GM18868 (cell line): ENCODE data around the gene SLC9A6.
"Not testable (repeated sequence)": the region's sequence is repeated elsewhere in the genome, so short reads cannot be mapped to it uniquely, and the experiment has no call there.

Experiments used
- ATAC-seq: cut with Tn5 transposase; IDR thresholded peaks from one replicate; pipeline ENCODE4 v1.9.1; 2021; ENCODE audit warnings: mild to moderate bottlenecking, moderate library complexity; ENCODE audit not compliant: unreplicated experiment

SLC9A6 gene

DNA sequence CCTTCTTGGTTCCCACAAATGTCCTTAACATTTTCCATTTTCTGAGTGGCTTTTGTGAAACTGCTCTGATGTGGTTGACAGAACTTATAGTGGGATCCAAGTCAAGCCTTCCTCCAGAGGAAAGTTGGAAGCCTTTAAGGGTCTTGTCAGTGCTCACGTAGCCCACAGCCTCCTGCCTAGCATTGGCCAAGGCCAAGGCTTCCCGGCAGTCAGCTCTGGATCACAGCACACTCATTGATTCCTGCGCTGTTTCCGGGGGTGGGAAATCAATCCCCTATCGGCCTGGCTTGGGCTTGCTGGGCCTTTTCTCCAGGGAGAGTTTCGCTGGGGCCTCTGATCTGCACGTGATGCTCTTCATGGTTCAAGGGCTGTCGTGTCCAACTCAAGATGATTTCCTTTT, 76.1 kb downstream of the SLC9A6 start:
- ATAC-seq = no peak

DNA sequence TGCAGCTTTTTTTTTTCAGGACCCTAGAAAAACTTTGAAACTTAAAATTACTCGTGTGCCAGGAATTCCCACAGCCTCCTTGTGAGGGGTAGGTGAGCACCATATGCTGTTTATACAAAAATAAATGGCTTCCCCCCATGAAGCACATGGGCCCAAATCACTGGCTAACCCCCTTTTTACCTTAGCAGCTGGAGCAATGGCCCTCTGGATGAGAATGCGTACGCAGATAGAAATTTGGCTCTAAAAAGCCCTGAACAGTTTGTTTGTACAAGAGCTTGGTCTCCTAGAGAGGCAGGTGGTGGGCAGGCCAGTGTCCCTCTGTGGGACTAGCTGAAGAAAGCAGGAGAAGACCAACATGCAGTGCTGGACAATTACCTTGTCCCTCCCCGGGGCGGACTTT, 76.5 kb downstream of the SLC9A6 start:
- no peak for ATAC-seq

DNA sequence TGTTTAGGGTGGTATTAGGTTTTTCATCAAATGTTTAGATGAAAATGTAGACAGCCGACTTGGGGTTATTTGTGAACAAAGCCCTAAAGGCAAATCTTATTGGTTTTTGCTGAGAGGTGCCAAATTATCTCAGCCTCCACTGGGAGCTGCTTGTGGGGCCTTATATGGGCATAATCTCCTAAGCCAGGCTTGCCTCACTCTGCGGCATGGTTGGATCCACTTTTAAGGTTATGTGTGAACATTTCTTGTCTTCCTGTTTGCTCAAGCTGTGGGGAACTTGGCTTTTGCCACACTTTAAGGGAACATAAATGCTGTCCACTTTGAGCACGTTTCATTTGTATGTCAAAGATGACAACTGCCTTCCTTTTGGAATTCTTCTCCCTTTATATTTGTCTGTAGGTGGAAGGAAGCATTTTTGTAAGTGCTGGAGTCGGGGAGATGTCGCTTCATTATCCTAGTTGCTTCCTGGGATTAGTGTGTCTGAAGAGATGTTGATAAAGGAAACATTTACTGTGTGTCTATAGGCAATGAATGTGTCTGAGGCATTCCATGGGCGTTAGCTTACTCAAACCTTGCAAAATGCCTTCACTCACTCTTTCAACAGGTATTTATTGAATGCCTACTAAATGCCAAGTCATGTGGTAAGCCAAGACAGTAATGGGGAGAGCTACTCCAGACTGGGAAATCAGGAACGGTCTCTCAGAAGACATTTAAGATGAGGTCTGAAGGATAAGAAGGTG, 78.3 kb downstream of the SLC9A6 start:
- no peak for ATAC-seq

DNA sequence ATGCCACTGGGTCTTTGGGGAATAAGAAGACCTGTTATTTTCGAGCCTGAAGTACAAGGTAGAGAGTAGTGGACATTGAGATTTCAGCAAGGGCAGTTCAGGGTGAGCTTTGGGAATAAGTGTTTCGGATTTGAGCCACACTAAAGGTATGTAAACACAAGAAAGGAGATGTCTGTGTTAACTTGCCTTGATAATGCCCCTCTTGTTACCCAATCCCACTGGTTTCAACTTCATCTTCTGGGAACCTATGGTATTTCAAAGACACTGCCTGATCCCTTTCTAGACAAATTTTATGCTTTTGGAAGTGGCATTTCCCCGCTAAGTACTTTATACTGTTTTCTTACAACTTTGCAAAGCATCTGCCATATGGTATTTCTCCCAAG, 79.4 kb downstream of the SLC9A6 start:
- no peak for ATAC-seq

DNA sequence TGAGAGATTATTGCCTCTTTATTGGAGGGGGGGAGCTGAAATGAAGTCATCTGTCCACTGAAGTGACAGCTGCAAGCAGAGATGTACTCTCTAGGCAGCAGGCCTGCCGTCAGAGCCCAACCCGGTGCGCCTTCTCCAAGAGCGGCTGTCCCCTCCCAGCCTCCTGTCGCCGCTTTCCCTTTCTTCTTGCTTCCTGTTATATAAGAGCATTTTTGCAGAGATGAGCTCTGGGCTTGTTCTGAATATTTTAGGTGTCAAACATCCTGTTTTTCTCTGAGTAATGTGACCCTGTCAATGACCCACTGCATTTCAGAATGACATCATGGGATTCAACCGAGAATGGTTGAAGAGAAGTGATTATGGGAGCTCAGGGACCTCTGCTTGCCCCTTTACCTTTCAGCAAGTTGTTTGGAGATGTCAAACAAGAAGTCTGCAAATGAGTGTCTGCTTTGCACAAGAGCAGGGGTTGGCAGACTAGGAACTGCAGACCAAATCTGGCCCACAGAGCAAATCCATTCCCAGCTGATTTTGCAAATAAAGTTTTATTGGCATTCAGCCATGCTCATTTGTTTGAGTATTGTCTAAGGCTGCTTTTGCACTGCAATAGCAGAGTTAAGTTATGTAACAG, 79.9 kb downstream of the SLC9A6 start:
- ATAC-seq = no peak

DNA sequence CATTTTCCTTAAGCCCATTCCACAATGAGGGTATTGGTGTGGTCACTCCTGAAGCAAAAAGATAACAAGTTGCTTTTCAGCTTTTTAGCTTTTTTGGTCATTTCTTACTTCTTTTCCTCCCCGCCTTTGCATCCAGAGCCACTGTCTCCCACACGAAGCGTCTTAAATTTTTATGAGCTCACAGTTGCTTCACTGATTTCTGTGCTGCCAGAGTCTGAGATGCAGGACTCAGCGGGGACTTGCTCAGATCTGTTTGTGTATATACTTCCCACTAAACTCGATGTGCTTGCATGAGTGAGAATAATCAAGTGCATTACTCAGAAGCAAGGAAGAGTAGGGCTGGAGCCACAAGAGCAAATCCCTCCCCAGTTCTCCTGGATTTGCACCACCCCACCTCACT, 81.9 kb downstream of the SLC9A6 start:
- no peak for ATAC-seq

DNA sequence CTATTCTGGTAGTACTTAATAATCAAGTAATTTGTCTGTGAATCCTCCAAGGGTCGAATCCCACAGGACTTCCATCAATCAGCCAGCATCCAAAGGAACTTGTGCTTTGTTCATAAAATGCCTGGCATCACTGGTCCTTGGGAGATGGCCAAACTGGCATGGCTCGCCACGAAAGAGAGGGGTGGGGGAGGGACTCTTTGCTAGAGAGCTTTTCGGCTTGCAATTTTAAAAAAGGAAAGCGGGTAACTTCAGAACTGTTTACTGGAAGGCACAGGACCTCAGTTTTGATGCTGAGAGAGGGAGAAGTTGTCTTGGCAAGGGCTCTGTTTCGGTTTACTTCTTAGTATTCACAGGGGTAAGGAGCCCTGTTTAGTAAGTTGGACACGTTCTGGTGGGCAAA, 82.7 kb downstream of the SLC9A6 start:
- ATAC-seq = no peak

DNA sequence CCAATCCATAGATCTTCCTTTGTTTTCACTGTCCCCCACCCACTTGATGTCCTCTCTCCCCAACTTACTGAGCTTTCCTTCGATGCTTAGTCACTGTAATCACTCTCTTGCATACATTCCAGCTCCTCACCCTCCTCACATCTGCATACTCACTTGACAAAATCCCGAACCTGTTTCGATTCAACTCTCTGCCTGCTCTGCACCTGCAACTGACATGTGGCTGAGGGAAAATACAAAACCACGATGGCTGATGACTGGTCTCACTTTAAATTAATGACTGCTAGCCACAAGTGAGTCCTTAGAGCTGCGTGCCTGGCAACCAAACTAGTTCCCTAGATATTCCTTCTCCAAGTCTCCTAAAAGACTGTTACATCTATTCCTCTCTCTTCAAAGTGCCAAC, 91.7 kb downstream of the SLC9A6 start:
- ATAC-seq = no peak

DNA sequence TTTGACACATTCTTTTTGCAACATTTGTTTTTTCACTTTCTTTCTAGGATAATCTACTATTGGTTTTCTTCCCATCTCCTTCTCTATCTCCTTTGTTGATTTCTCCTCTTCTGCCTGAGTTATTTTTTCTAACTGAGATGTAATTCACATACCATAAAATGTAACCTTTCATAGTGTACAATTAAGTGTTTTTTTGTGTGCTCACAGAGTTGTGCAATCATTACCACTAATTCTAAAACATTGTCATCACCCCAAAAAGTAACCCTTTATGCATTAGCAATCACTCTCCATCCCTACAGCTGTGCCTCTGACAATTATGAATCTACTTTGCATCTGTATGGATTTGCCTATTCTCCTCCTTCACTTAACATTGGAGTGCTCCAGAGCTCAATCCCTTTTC, 95.5 kb downstream of the SLC9A6 start:
- ATAC-seq = no peak

DNA sequence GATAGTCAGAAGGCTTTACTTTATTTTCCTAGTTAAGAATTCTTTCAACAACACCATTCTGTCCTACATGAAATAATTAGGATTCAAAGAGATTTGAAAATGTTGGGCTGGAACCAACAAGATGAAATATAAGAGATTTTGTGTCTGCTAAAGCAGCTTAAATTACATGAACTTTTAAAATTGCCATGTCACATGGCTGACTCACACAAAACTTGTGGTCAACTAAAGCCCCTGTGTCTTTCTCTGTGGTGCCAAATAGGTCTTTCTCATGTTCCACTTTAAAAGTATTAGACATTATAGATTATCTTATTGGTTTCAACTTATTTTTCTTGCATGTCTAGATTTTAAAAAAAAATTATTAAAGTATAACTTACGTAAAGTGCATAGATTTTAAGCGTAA, 101.3 kb downstream of the SLC9A6 start:
- no peak for ATAC-seq

DNA sequence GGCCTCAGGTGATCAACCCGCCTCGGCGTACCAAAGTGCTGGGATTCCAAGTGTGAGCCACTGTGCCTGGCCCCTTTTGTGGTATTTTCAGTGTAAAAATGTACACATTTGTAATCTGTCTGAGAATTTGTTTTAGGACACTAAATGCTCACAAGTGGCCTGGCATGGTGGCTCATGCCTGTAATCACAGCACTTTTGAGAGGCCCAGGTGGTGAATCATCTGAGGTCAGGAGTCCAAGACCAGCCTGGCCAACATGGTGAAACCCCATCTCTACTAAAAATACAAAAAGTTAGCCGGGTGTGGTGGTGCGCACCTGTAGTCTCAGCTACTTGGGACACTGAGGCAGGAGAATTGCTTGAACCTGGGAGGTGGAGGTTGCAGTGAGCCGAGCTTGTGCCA, 106.7 kb downstream of the SLC9A6 start:
- ATAC-seq = not testable (repeated sequence)

DNA sequence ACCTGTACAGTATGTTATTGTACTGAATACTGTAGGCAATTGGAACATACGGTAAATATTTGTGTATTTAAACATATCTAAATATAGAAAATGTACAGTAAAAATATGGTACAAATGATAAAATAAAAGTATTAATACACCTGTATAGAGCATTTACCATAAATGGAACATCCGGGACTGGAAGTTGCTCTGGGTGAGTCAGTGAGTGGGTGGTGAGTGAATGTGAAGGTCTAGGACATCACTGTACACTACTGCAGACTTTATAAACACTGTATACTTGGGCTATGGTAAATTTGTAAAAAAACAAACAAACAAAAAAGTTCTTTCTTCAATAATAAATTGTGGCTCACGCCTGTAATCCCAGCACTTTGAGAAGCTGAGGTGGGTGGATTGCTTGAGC, 109.7 kb downstream of the SLC9A6 start:
- ATAC-seq = no peak
